HG03571 (cell line): ENCODE measurements around the gene CSNK2A3.
"Not testable (repeated sequence)": the region's sequence is repeated elsewhere in the genome, so short reads cannot be mapped to it uniquely, and the experiment has no call there.

Experiments used
- ATAC-seq: cut with Tn5 transposase; IDR thresholded peaks from one replicate; pipeline ENCODE4 v1.9.1; 2021; ENCODE audit not compliant: unreplicated experiment

CSNK2A3 gene

DNA sequence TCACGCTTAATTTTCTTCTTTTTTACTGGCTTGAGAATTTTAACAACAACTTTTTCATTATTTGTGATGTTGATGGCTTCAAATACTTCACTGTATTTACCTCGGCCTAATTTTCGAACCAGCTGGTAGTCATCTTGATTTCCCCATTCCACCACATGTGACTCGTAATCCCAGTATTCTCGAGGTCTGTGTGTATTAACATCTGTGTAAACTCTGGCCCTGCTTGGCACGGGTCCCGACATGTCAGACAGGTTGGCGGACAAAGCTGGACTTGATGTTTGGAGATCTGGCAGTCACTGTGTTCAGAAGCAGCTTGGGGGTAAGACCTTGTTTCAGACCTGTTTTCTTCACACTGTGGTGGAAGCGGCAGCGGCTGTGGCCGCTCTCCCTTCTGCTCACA lies at the start of gene CSNK2A3:
TSS of gene CSNK2A3 (minus strand) at position 373 of the 400 bp plus-strand sequence. CDS start at position 242, 131 bp downstream.
- ATAC-seq = not testable (repeated sequence)

DNA sequence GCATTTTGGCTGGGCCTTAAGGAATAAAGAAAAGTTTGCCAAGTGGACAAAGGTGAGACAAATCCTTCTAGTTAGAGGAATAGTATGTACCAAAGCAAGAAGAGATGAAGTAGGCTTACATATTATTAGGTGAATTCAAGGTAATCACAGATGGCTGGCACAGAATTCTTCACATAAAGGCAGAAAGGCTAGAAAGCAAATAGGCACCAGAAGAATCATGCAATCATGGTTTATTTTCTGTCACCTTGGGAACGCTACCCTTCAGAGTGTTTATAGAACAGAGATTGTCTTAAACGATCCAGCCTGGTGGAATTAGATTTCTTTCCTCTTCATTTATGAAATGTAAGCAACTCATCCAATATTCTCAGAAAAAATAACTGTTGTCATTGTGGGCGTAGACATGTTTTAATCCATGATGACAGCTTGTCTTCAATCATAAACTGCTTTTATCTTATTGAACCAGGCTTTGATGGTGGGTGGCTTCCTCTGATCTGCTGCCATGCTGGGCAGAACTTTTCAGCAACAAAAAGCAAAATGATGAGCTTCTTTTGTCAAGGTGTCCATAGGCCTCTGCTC lies 49.0 kb upstream of the CSNK2A3 start:
- no peak for ATAC-seq

DNA sequence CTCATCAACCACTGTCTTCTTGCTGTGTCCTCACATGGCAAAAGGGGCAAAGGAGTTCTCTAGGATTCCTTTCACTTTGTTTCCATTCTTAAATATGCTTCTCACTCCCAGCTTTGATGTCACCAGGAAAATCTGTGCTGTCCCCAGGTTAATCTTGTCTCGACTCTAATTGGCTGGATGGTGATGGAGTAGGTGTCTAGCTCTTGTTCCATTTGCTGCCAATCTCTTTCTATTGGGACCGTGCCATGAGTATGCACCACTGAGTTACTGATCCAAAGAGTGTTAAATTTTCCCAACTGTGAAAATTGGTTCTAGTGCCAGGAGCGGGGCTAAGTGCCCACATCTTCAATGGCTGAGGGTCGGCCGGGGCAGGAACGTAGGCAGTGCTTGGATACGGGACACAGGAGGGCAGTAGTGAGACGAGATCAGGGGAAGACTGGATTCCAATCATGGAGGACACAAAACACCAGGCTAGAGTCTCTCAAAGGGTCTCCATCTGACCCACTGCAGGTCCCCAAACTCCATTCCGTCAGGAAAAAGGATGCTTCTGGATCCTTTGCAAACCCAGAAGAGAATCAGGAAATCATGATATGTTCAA lies 47.7 kb upstream of the CSNK2A3 start:
- ATAC-seq = no peak

DNA sequence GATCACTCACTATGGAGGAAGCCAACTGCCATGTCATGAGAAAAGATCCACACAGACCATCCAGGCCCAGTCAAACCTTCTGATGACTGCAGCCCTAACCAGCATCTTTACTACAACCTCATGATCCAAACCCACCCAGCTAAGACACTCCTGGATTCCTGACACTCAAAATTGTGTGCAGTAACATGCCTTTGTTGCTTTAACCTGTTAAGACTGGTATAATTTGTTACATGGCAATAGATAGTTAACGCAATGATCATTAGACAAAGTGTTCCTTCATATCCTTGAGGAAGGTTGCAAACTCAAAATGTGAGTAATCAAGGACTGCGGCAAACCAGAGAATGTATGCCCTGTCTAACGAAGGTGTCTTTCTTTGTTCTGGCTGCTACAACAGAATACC lies 47.1 kb upstream of the CSNK2A3 start:
- no peak for ATAC-seq

DNA sequence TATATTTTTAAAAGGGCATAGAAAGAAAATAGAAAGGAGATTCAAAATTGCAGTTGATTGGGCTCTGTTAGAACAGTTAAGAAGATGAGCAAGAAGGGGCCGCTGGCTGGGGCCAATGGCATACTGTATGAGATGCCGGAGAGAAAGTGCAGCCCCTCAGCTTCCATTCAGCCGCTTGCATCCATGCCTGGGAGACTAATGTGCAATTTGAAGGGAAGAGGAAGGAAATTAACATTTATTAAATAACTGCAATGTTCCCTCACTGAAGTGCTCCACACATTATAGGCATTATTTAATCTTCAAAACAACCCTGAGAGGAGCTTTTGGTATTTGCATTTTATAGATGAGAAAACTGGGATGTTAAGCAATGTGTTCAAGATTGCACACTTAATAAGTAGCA lies 44.7 kb upstream of the CSNK2A3 start:
- no peak for ATAC-seq

DNA sequence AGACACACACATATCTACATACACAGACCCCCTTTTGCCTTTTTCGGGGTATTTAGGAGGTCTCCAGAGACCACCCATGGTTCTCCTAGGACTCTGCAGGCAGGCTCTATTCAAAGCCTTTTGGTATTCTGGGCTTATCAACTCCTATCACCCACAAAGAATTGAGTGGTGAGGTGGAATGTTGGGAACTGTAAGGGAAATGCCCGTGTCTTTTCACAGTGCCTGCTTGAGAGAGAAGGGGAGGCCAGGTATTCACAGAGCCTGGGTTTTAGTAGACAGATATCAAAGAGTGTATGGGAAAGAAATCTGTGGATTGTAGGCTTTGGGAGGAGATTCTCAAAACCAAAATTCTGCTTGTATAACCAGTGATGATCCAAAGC lies 44.0 kb upstream of the CSNK2A3 start:
- ATAC-seq = no peak

DNA sequence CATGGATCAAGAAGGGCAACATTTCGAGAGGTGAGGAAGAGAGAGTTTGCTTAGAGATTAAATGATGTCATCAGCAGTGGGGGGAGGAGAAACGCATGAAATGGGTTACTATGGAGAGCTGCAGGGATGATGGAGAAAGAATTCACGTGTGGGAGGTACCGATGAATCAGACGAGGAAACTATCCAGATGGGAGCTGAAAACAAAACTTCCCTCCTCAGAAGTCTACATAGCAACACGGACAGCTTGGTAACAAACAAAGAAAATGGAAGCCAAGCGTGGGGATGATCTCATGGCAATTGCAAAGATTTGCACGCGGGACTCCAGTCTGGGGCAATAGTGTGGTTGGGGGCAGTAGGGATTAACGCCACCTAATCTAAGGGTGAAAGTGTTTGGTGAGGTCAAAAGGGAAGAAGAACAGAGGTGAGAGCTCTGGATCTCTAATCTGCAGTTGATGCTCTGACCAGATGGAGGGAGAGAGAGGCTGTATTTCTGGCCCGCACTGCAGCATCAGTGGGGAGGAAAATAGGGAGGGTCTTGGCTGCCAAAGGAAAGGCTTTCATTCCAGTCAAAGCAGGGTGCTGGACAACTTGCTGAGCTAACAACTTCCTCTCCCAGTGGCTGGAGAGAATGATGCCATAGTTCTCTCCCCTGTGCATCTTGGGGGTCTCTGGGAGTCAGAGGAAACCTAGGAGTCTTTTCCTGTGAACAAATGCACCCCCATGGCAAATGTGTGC lies 43.4 kb upstream of the CSNK2A3 start:
- no peak for ATAC-seq

DNA sequence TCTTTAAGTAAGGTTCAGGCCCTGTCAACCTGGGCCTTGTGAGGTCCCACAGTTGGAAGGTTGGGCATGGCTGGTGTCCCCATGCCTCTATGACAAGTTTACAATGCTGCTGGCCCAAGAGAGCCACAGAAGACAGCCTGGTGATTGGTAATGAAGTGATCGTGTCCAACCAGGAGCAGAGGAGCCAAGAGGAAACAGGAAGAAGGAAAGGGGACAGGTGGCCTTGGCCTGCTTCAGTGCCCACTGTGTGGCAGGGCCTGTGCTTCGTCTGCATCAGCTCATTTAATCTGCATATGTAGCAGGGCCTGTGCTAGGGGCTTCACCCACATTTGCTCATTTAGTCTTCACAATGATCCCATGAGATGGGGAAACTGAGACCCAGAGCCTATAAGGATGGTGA lies 42.1 kb upstream of the CSNK2A3 start:
- no peak for ATAC-seq

DNA sequence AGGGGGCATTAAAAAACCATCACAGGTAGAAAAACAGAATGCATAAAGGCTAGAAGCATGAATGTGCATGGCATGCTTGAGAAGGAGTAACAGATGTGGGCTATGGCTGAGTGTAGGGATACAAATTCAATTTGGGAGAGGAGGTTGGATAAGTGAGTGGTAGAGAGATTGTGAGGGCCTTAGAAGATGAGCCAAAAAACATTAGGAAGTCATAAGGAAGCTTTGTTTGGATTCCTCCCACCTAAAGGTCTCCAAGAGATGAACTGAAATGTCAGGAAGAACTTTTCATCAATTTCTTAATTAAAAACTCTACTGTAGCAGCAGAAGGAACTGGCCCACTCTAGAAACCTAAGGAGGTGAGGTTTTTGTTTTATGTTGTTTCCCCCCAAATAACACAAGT lies 41.2 kb upstream of the CSNK2A3 start:
- no peak for ATAC-seq

DNA sequence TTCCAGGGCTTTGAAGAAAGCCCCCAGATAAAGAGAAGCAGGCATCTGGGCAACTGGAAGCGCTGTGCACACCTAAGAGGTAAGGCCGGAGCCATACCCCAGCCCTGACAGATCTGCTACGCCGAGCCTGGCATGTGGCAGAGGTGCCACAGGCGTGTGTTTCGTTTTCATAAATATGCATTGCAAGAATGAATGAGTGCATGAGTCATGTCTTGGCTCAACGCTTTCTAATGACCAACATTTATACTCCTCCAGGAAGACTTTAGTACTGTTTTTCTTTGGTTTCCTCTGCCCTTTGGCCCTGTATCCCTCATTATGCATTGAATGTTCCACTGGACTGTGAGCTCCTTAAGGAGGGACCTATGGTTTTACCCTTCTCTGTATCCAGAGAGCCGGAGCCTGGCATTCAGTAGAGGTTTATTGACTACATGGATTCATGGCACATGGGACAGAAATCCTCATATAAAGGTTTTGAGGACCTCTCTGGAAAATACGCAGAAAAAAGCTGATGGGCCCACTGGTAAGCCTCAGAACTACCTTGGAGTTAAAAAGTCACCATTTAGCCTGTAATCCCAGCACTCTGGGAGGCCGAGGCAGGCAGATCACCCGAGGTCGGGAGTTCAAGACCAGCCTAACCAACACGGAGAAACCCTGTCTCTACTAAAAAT lies 38.9 kb upstream of the CSNK2A3 start:
- no peak for ATAC-seq

- no peak for ATAC-seq
Measured at GRCh38 chr11:11391169-11391568, 38.1 kb upstream of the CSNK2A3 start.

DNA sequence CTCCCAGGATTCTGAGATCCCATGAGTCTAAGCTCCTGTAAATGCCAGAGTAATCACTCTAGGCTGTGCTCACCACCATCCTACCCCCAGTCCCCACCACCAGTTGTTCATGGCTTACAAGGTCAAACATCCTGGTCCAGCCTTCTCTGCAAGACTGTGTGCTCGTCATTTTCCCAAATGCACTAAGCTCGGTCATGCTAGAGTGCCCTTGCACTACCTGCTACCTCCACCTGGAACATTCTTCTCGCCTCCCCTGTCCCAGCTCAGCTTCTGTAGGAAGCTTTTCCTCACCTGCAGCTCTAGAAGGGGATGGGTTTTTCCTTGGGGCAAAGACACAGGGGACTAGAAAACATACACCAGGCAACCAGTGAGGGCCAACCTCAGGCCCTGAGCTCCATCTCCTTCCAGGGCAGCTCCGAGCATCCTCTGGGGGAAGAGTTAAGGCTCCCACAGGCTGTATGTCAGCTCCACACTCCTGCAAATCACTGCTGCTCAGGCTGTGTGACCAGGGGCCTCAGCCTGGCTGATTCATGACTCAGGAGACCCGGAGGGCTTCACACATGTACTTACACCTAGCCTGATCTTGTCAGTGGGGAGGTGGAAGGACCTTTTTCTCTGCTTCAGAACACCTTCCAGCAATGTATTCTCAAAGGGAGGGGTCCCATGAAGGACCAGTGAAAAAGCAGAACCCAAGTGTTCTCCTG lies 37.2 kb upstream of the CSNK2A3 start:
- ATAC-seq = no peak

DNA sequence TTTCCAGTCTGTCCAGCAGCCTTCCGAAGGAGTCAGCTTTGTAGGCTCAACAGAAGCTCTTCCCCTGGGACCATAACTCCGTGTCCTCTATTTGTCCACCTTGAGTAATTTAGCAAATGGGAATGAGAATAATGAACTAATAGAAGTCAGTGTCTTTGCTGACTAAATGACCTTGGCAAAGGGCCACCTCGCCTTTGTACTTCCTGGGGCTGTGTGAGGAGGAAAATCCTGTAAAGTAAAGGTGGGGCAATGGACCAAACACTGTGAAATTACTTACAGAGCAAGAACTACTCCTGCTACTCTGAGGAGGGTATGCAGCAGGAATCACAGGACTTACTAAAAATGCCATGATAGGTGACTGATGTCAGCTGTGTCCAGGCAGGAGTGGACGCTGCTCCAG lies 36.2 kb upstream of the CSNK2A3 start:
- ATAC-seq = no peak

DNA sequence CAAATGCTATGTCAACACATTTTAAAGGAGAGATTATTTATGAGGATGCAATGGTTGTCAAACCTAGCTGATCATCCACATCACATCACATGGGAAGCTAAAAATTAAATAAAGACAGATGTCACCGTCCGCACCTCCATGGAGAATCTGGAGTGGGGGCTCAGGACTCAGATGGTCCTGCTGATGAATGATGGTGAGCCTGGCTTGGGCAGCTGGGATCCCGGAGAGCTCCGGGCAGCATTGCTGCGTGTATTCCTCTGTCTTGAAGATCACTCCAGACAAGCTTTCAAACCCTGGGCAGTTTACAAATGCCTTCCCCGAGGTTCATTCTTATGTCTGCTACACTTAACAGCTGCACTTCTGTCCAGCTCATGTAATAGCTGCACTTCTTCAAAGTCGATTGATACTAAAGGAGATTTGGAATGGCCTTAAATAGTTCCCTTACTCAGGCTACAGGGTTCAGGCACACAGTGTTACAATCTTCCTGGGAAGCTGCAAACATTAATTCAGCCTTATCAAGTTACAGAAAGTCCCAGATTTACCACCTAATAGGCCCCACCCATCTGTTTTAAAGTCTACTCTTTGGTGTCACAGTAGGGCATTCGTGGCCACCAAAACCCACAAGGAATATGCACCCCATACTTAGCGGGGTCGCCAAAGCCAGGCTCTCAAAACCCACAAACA lies 34.7 kb upstream of the CSNK2A3 start:
- no peak for ATAC-seq

- ATAC-seq = no peak
Measured at GRCh38 chr11:11387207-11387606, 34.2 kb upstream of the CSNK2A3 start.

DNA sequence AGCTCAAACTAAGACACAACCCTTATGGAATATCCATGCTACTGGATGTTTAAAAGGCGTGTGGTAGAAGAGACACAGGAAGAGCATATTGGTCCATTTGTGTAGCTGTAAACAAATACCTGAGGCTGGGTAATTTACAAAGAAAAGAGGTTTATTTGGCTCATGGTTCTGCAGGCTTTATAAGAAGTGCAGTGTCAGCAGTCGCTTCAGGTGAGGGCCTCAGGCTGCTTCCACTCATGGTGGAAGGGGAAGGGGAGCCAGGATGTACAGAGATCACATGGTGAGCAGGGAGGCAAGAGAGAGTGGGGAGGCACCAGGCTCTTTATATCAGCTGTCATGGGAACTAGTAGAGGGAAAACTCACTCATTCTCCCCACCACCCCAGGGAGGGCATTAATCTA lies 31.8 kb upstream of the CSNK2A3 start:
- ATAC-seq = no peak

GRCh38 chr11:11383995-11384394 lies 30.9 kb upstream of the CSNK2A3 start:
- no peak for ATAC-seq

DNA sequence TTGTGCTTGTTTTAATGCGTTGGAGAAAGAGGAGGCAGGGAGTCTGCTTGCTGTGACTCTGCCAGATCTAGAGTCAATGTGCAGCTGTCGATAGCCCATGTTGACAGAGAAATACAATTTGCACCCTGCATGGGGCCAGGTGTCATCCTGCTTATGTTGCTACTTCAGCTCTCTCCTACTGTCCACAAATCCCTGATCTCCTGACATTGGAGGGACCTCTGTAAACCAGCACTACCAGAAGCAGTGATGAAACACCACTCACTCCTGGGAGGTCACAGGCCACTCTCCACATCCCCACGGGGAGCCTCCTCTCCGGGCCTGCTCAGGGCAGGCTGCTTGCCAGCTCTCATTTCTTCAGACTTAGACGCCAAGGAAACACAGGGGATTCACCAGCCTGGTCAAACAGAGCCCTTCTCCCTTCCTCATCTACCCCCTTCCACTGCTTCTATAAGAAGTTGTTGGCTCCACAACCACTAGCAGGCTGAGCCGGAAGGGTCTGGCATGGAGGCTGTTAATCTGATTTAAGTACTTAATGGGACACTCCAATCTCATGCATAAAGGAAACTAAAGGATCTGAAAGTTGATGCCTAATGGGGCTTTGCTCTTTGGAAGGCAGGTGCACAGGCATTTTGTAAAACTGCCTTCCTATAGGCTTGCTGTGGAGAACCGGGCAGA lies 29.9 kb upstream of the CSNK2A3 start:
- ATAC-seq = no peak

GRCh38 chr11:11381471-11382105 lies 28.5 kb upstream of the CSNK2A3 start:
- no peak for ATAC-seq

DNA sequence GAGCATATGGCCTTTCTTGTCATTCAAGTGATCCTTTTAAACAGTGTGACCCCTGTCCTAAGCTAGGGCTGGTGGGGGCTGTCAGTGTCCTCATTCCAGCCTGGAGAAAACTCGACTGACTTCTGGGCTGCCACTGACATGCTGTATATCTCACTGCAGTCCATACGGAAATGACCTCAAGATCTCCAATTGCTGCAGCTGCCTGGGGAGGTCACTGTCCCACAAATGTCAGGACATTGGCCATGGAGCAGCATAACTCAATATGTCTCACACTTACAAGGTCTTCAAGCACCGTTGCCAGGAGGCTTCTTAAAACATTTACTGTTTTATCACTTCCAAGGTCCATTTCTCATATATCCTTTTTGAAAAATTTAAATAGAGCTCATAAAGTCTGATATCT lies 27.8 kb upstream of the CSNK2A3 start:
- no peak for ATAC-seq
